Measurements from ENCODE around the gene PDP2. TPM values are rescaled to one million over a fixed set of nuclear protein-coding genes. Genes with fewer than 3 reads are reported as not detected.
A peak's percentile ranks its signal among the peaks of the same experiment; 100 is the strongest.

Gene PDP2, protein sequence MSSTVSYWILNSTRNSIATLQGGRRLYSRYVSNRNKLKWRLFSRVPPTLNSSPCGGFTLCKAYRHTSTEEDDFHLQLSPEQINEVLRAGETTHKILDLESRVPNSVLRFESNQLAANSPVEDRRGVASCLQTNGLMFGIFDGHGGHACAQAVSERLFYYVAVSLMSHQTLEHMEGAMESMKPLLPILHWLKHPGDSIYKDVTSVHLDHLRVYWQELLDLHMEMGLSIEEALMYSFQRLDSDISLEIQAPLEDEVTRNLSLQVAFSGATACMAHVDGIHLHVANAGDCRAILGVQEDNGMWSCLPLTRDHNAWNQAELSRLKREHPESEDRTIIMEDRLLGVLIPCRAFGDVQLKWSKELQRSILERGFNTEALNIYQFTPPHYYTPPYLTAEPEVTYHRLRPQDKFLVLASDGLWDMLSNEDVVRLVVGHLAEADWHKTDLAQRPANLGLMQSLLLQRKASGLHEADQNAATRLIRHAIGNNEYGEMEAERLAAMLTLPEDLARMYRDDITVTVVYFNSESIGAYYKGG
- total RNA-seq = 1 to 10 TPM; 4.4 to 6.9 TPM

DNA sequence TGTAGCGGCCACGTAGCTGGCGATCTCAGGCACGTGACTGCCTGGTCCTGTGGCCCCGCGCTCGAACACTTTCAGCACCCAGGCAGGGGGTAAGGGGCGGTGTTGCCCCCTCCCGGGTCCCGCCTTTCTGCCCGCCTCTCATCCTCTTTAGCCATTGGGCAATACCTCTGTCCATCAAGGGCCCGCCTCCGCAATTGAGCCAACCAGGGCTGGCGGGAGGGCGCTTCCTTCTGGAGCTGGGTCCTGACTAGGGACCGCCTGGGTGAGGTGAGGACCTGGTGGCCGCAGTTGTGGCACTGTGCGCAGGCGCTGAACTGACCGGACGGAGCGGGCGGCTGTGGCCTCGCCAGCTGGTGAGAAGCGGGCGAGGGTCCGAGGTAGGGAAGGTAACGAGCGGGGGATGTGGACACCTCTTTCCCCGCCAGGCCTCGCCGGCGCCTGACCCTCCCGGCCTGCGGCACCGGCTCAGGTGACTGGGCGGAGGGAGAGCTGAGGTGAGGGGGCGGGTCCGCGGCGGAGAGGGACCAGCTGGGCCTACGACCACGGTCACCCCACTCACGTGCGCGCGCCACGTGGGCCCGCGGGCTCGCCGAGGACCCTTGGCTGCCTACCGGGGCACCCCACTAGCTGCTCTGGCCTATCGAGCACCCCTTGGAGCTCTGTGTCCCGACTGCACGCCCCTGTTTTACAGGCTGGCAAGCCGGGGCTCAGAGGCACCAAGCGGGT, at the start of gene PDP2:
TSS of gene PDP2 (plus strand) at position 228 of the 726 bp plus-strand sequence. CDS start 3,770 bp downstream, outside the sequence.
- H3K4me1 ChIP-seq = peaks cover 28% of the 10 kb centered on the region
- H3K4me3 ChIP-seq = peak within 1 kb of the TSS; percentile 73 to 83
- no peaks in the 10 kb centered on the region for H3K27me3 ChIP-seq
- peaks cover 0 to 8% of the 10 kb centered on the region in 2 donors for H3K36me3 ChIP-seq (replicated peaks in 1 of 2; ENCODE audit: insufficient read depth in 1 of 2, low read depth in 2 of 2)
- ATAC-seq (peak; percentile 98), DNase-seq (peak; percentile 97 to 98 (median 98))
- no peaks in the 10 kb centered on the region for H3K9me3 ChIP-seq
- TF ChIP-seq POLR2A (IDR thresholded peaks at IDR 0.05) = peak; percentile 56 to 91 (median 87)
- TF ChIP-seq, protein P1, sequence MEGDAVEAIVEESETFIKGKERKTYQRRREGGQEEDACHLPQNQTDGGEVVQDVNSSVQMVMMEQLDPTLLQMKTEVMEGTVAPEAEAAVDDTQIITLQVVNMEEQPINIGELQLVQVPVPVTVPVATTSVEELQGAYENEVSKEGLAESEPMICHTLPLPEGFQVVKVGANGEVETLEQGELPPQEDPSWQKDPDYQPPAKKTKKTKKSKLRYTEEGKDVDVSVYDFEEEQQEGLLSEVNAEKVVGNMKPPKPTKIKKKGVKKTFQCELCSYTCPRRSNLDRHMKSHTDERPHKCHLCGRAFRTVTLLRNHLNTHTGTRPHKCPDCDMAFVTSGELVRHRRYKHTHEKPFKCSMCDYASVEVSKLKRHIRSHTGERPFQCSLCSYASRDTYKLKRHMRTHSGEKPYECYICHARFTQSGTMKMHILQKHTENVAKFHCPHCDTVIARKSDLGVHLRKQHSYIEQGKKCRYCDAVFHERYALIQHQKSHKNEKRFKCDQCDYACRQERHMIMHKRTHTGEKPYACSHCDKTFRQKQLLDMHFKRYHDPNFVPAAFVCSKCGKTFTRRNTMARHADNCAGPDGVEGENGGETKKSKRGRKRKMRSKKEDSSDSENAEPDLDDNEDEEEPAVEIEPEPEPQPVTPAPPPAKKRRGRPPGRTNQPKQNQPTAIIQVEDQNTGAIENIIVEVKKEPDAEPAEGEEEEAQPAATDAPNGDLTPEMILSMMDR (IDR thresholded peaks at IDR 0.05) = peak in 1 of 7 experiments; percentile 19
- 0% methylated on average over 8 to 58 of the region's 58 CpGs for WGBS, 2 donors
- peak within 1 kb of the TSS; percentile 76 to 88 (median 82) for H3K27ac ChIP-seq
- intact Hi-C loops (cut with DNase I) = no loop called here

DNA sequence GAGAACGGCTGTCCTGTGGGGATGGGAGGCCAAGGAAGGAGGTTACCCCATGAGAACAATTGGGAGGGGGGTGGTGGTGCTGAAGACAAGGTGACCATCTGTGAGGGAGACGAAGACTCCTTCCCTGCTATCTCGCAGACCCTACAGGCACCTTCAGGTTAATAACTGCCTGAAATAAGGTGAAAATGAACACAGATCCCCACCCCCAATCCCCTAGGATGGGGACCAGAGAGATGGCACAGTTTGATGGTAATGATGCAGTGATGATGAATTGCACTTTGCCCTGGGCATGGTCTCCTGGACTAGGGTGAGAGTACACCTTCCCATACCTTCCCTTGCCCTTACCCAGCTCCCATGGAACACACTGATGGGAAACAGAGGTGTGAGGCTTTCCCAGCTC, 48.1 kb upstream of the PDP2 start:
- intact Hi-C loops (cut with DNase I) = loop anchor here (5.0 kb wide), 1 partner anchor 35 kb away; no protein-coding TSS in a partner anchor
- ATAC-seq (no peak), DNase-seq (no peak)
- Histone ChIP-seq H3K27me3 (no peaks in the 10 kb centered on the region), H3K9me3 (no peaks in the 10 kb centered on the region), H3K4me1 (peaks cover 18% of the 10 kb centered on the region), H3K27ac (no peak overlapping the region), H3K4me3 (no peak overlapping the region), H3K36me3 (replicated peaks in 1 of 2; ENCODE audit: insufficient read depth in 1 of 2, low read depth in 2 of 2) (no peaks in the 10 kb centered on the region)
- TF ChIP-seq, protein P1 (IDR thresholded peaks at IDR 0.05) = no peak
- no peak for TF ChIP-seq POLR2A (IDR thresholded peaks at IDR 0.05)
- 71 to 76% methylated on average over 3 of the region's 3 CpGs for WGBS, 2 donors

DNA sequence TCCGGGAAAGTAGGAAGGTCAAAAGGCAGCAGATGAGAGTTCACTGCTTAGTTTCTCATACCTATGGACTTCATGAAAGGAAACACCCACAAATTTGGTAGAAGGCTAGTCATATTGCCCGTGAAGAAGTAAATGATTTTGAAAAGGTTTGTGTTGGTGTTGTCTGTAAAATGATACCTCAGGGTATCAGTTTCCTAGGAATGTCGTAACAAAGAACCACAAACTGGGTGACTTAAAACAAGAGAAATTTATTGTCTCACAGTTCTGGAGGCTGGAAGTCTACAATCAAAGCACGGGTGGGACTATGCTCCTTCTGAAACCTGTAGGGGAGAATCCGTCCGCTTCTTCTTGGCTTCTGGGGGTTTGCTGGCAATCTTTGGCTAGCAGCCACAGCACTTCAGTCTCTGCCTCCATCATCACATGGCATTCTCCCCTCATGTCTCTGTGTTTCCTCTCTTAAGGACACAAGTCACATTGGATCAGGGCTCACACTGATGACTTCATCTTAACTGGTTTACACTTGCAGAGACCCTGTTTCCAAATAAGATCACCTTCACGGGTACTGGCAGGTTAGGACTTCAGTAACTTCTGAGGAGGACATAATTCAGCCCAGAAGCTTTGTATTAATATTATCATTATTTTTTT, 47.5 kb upstream of the PDP2 start:
- DNase-seq (no peak), ATAC-seq (no peak)
- Histone ChIP-seq H3K4me1 (peaks cover 18% of the 10 kb centered on the region), H3K4me3 (no peak overlapping the region), H3K27ac (no peak overlapping the region), H3K36me3 (replicated peaks in 1 of 2; ENCODE audit: insufficient read depth in 1 of 2, low read depth in 2 of 2) (no peaks in the 10 kb centered on the region), H3K27me3 (no peaks in the 10 kb centered on the region), H3K9me3 (no peaks in the 10 kb centered on the region)
- TF ChIP-seq, protein P1 (IDR thresholded peaks at IDR 0.05) = no peak
- intact Hi-C loops (cut with DNase I) = loop anchor here (5.0 kb wide), 1 partner anchor 35 kb away; no protein-coding TSS in a partner anchor
- WGBS, 2 donors = 73 to 83% methylated on average over 7 of the region's 7 CpGs

DNA sequence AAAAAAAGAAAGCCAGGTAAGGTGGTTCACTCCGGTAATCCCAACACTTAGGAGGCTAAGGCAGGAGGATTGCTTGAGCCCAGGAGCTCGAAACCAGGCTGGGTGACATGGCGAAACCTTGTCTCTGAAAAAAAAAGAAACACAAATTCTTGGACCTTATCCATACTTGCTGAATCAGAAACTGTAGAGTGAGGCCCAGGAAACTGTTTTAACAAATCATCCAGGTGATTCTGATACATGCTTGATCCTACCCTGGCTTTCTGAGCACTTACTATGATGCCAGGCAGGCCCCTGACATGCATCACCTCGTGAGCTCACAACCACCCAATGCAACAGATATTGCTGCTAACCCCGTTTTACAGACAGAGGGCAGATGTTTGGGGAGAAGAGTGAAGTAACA, 45.6 kb upstream of the PDP2 start:
- 87 to 92% methylated on average over 5 of the region's 5 CpGs for WGBS, 2 donors
- Histone ChIP-seq H3K36me3 (replicated peaks in 1 of 2; ENCODE audit: insufficient read depth in 1 of 2, low read depth in 2 of 2) (no peaks in the 10 kb centered on the region), H3K4me3 (no peak overlapping the region), H3K27ac (no peak overlapping the region), H3K4me1 (peaks cover 3% of the 10 kb centered on the region), H3K27me3 (no peaks in the 10 kb centered on the region), H3K9me3 (no peaks in the 10 kb centered on the region)
- DNase-seq (no peak), ATAC-seq (no peak)
- intact Hi-C loops (cut with DNase I) = loop anchor here (5.0 kb wide), 1 partner anchor 33 kb away; no protein-coding TSS in a partner anchor
- TF ChIP-seq, protein P1 (IDR thresholded peaks at IDR 0.05) = no peak
- no peak for TF ChIP-seq POLR2A (IDR thresholded peaks at IDR 0.05)

Data from body of pancreas (tissue), 4 donors.